CD4-positive, alpha-beta T cell treated with Interleukin-6 at 100 ng/mL for 8 hours (primary cell): ENCODE results near the gene NR1H4.
"Not testable (repeated sequence)": the region's sequence is repeated elsewhere in the genome, so short reads cannot be mapped to it uniquely, and the experiment has no call there.

Source experiments
- DNase-seq: peaks from one replicate; pipeline ENCODE4 v3.0.0-alpha.2; 2020; ENCODE audit warnings: mixed read lengths, low spot score

The NR1H4 gene

DNA sequence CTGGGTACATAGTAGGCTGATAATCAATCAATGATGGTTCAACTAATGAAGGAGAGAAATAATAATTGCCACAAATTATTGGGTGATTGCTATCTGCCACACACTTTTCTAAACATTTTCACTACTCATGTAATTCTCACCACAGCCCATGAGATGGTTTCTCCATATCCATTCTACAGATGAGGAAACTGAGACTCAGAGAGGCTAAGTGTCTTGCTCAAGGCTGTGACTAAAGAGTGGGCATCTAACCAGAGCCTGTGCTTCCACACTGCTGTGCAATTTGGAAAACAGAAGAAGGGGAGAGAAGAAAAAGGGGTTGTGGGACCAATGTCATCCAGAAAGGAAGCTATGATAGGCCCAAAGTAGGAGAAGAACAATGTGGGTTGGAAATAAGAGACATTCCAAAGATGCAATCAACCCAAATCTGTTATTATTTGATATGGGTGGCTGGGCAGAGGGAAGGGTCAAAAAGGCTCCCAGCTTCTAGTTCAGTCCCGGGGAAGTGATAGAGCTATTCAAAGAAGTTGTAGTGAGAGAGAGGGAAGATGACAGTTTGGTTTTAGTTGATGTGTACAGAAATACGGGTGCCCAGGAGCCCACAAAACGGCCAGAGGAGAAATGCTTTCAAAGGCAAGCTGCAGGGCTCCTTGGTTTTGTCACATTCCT, 483 bp upstream of the NR1H4 start:
- no peak for DNase-seq

GRCh38 chr12:100474617-100475016, 951 bp downstream of the NR1H4 start:
- no peak for DNase-seq

DNA sequence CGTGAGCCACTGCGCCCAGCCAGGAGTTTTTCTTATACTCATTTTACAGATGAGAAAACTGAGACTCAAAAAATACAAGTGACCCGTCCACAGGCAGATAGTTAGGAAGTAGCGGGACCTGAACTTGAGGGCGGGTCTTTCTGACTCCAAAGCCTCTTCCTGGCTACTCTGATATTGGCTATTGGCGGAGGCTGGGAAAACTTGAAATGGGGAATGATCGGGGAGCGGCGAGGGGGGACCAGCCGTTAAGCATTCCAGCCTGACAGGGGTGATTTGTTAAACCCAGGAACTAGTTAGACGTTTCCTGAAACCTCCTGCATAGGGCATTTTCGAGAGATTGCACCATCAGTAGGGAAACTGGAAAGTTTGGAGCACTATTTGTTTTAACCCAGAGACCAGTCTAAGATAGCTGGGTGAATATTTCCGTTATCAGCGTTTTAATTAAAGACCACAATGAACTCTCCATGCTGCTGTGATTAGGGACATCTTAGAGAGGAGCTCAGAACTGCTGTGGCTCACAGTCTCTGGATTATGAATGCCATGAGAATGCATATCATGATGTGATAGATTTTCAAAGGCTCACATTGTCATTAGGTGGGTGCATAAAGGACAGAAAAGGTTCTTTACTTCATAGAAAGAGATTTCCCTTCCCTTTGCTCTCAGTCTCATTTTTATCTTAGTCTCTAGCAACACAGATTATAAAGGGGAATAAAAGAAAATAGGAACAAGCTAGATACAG, 2.5 kb downstream of the NR1H4 start:
- DNase-seq, result no peak

DNA sequence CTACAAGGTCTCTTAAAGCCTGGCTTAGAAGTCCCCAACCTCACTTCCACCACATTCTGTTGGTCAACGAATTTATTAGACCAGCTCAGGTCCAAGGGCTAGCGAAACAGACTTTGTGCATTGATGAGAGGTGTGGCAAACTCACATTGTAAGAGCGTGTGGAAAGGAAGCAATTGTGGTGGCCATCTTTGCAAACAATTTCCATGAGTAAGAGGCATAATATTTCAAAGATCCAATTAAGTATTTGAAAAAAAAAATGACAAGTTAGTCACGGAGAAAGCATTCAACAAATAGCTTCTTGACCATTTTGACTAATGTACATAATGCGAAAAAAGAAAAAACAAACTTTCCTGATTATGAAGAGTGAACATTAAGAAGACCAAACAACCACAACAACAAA, 7.4 kb downstream of the NR1H4 start:
- DNase-seq, result no peak

DNA sequence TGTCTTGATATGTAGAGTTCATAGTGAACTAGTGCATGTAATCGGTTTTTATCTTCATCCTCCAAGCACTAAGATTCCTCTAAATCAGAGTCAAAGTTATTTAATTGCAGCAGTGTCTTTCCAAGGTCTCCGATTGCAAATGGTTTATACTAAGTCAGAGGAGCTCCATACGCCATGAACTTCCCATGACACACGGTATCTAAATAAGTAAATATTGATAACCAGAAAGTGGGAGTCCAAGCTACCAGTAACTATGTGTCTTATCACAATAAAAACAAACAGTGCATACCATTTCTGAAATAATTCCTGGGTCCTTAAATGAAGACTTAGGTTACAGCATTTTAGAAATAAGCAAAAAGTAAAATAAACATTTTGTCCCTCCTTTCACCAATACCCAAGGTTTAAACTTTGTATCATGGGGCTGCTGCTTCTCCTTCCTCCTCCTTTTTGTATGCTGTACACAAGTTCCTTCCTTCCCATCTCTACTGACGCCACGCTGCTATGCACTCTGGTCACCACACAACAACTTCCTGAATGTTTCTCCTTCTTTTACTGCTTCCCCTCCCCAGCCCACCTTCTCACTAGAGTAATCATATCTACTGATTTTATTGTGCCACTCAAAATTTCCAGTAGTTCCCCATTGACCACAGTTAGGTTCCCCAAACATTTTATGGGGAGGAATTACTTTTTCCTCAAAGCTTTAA, 10.7 kb downstream of the NR1H4 start:
- DNase-seq, result no peak

GRCh38 chr12:100484891-100485471, 11.3 kb downstream of the NR1H4 start:
- no peak for DNase-seq

DNA sequence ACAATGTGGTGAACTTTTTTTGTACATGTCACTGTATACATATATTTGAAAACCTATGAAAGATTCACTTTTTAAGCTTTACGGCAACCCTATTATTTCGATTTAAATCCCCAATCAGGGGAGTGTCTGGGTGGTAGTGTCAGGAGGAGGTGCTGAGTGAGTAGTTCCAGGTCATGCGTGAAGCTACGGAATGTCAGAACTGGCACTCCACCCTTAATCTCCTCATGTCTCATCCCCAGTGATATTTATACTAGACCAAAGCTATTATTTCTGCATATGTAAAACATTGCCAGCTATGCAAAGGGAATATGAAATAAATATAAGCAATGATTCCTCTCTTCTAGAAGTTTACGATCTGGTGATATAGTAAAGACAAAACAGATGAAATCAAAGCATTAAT, 12.3 kb downstream of the NR1H4 start:
- no peak for DNase-seq

- DNase-seq, result no peak
These were observed 15.7 kb downstream of the NR1H4 start for GRCh38 chr12:100489251-100489820.

DNA sequence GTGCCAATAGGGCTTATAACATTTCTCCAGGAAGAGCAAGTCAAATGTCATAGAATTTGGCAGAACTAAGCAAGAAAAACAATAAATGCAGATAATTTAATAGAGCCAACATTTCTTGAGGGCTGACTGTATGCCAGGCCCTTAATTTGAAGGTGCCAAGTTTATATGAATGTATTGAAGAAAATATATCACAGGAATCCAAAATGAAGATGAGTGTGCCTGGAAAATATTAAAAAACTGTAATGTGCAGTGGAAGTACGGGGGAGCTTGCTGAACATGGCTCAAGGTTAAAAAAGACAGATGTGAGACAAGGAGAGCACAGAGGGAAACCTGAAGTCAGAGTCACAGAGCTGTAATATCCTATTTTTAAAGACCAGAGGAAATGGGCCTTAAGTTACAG, 16.4 kb downstream of the NR1H4 start:
- DNase-seq, result no peak

GRCh38 chr12:100491104-100491503, 17.4 kb downstream of the NR1H4 start:
- no peak for DNase-seq

GRCh38 chr12:100493396-100494012, 19.8 kb downstream of the NR1H4 start:
- DNase-seq, result no peak

- no peak for DNase-seq
These were observed 20.4 kb downstream of the NR1H4 start for GRCh38 chr12:100494026-100494425.

- no peak for DNase-seq
These were observed 20.9 kb downstream of the NR1H4 start for GRCh38 chr12:100494538-100494937.

- no peak for DNase-seq
These were observed 23.6 kb downstream of the NR1H4 start for GRCh38 chr12:100497105-100497795.

DNA sequence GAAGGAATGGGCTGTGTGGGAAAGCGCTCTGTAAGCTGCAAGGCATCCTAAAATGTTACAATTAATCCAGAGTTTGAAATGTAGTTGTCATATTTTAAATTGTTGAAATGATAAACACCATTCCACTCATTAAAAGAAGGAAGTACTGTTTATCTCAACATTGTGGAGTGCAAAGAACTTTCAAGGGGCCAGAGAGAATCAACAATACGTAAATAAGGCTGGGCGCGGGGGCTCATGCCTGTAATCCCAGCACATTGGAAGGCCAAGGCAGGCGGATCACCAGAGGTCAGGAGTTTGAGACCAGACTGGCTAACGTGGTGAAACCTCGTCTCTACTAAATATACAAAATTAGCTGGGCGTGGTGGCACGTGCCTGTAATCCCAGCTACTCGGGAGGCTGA, 24.5 kb downstream of the NR1H4 start:
- no peak for DNase-seq

- no peak for DNase-seq
These were observed 25.8 kb downstream of the NR1H4 start for GRCh38 chr12:100499416-100499815.

- not testable (repeated sequence) for DNase-seq
These were observed 29.1 kb downstream of the NR1H4 start for GRCh38 chr12:100502718-100503117.

DNA sequence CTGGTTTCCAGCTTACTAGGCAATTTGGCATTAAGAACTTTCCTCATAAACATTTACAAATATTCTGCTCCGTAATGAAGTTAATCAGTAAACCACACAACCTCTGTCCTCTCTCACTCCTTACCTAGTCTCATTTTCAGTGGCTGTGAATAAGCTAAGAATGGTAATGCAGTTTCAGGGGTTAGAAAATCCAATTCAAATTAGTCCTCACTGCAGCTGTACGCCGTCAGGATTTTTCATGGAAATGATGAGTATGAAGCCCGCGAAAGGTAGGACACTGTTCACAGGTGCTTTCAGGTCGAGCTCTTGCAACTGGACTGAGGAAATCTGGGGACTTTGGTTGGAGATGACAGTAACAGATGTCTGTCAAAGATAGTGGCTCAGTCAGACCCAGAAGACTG, 29.6 kb downstream of the NR1H4 start:
- no peak for DNase-seq

DNA sequence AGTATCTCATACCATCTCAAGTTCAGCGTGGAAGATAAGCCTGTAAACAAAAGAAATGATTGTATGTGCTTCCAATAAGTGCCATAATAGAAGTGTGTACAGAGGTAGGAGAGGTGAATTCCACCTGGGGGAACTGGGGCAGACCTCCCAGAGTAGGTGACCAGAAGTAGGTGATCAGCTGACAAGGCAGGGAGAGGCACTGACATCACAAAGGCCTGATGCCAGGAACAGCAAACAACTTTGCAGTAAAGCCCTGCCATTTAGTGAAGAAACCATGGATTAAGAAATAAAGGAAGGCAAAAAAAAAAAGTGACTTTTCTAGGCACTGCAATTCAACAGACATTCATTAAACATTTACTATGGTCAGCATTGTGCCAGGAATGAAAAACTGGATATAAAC, 31.1 kb downstream of the NR1H4 start:
- no peak for DNase-seq

- DNase-seq, result no peak
These were observed 35.1 kb downstream of the NR1H4 start for GRCh38 chr12:100508751-100509150.

DNA sequence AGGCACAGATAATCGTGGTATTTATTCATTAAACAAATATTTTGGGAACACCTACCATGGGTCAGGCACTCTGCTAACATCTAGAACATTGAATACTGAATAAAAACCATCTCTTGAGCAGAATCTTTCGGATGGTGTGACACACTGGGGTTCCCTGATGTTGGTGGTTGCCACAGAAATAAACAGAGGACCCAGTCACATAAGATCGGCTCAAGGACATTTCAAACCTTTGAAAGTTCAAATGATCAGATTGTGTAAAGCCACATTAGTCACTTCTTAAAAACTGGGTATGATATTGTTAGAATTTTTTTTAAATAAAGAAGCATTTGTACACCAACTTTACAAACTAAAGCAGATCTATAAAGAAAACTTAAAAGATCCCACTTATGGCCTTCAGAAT, 39.0 kb downstream of the NR1H4 start:
- DNase-seq, result no peak
